CD1c-positive myeloid dendritic cell (primary cell): ENCODE data around the gene SLC25A29.

ENCODE experiments used
- DNase-seq: peaks from one replicate; pipeline ENCODE4 v3.0.0-alpha.2; 2016; ENCODE audit errors: extremely low spot score

SLC25A29 gene

DNA sequence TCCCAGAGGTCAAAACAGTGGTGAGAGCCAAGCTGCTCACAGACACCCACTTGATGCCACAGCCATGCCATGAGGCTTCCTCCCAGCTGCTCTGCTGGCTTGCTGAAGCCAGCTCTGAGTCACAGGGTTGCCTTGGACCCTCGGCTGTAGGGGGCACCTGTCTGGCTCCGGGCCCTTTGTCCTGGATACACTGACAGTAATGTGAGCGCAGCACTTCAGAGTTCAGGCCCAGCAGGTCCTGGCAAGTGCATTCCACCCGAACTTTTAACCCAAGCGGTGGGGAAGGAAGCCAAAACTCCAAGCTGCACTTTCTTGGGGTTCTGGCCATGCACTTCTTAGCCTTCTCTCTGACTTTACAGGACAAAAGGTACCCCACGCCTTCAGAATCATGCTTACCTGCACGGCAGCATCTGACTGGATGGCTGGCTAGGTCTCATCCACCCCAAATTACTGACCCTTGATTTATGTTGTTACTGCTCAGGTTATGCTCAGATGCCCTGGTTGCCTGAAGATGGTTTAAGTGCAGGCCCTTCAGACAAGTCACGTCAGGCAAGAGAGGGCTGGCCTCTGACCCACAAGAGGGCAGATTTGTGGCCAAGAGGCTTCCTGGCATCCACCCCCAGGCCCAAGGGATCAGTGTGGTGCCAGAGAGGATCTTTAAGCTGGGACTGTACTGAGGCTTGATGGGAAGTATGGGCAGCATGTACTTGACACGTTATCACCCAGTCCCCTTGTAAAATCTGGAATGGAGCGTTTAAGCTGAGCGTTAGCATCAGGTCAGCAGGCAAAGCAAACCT lies 24.8 kb downstream of the SLC25A29 start:
- no peak for DNase-seq

- no peak for DNase-seq
Observed at GRCh38 chr14:100279563-100279962, 26.7 kb downstream of the SLC25A29 start.

GRCh38 chr14:100279133-100279532 lies 27.1 kb downstream of the SLC25A29 start:
- DNase-seq = no peak

DNA sequence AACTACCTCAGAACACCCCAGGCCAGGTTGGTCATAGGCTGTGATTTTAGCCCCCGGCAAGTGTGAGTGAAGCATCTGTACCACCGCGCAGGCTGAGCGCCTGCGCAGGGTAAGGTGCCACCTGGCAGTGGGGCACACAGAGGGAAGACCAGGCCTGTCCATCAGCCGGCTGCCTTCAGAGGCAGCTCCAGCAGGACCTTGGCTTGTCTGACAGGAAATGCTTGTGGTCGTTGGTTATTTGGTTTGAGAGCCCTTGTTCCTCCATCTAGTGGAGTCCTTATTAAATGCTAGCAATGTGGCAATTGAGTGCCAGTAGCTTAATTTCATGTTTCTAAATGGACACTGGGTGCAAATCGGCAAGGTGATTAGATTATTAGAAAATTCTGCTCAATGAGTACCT lies 27.5 kb downstream of the SLC25A29 start:
- no peak for DNase-seq

DNA sequence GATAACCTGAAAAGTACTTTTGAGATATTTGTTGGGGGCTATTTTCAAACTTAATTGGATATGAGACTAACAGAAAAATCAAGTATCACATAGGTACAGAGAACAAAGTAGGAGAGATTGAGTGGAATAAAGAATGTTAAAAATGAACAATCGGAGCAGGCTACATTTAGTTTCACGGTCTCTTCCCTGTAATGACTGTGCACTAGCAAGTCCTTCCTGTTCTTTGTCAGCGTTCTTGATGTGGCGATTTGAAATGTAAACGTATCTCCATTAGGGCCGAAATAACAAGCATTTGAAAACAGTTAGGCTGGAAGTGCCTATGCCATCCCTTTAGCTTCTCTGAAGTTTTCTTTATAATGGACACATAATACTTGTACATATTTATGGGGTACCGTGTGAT lies 31.0 kb downstream of the SLC25A29 start:
- DNase-seq = no peak

- no peak for DNase-seq
Observed at GRCh38 chr14:100274250-100274649, 32.0 kb downstream of the SLC25A29 start.

DNA sequence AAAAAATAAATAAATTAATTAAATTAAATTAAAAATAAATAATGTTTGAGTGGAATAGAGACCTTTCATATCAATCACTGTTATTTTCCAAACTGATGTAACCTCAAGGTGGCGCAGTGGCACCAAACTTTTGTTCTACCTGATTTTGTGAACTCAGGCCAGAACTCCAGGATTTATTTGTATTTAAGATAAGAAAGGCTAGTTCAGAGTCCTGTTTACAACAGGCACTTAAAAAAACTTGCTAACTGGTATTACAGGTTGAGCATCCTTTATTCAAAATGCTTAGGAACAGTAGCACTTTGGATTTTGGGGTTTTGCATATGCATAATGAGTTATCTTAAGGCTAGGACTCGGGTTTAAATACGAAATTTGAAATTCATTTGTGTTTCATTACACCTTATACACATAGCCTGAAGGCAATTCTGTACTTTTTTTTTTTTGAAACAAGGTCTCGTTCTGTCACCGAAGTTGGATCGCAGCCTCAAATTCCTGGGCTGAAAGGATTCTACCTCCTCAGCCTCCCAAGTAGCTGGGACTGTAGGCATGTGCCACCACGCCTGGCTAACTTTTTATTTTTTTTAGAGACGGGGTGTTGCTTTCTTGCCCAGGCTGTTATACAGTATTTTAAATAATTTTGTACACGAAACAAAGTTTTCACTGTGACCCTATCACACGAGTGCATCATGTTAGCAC lies 34.9 kb downstream of the SLC25A29 start:
- peak; percentile 18 for DNase-seq

GRCh38 chr14:100268591-100269207 lies 37.5 kb downstream of the SLC25A29 start:
- DNase-seq = no peak

GRCh38 chr14:100267990-100268389 lies 38.3 kb downstream of the SLC25A29 start:
- no peak for DNase-seq

GRCh38 chr14:100263141-100263540 lies 43.1 kb downstream of the SLC25A29 start:
- DNase-seq = no peak

DNA sequence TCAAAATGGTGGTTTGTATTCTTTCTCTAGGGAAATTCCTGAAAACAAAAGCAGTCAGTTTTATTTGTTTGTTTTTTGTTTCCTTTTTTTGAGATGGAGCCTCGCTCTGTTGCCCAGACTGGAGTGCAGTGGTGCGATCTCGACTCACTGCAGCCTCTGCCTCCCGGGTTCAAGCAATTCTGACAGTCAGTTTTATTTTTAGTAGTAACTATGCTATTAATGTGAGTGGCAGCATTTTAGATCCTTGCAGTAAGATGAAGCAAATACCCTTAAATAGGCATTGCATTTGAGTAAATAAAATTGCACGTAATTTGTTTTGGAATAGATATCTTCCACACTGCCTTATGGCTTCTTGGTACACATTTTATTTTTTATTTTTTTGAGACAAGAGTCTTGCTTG lies 43.7 kb downstream of the SLC25A29 start:
- DNase-seq = no peak

DNA sequence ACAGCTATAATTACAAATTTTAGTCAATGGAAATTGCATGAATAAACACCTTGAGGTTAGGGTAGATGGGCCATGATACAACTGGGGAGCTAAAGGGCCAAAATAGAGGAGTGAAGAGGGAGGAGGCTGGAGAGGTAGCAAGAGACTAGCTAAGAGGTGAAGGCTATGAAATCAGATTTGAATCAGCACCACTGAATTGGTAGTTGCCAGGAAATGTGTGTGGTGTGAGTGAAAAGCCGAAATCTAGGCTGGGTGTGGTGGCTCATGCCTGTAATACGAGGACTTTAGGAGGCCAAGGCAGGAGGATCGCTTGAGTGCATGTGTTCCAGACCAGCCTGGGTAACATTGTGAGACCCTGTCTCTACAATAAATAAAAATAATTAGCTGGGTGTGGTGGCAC lies 44.6 kb downstream of the SLC25A29 start:
- no peak for DNase-seq

- no peak for DNase-seq
Observed at GRCh38 chr14:100256339-100256895, 49.8 kb downstream of the SLC25A29 start.

DNA sequence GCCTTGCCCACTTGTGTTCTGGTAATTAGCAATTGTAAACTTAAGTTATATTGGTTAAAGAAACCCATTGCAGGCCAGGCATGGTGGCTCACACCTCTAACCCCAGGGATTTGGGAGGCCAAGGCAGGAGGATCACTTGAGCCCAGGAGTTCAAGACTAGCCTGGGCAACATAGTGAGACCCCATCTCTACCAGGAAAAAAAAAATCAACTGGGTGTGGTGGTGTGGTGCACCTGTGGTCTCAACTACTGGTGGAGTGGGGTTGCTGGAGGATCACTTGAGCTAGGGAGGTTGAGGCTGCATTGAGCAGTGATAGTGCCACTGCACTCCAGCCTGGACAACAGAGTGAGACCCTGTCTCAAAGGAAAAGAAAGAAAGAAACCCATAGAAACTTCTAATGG lies 53.6 kb downstream of the SLC25A29 start:
- no peak for DNase-seq

DNA sequence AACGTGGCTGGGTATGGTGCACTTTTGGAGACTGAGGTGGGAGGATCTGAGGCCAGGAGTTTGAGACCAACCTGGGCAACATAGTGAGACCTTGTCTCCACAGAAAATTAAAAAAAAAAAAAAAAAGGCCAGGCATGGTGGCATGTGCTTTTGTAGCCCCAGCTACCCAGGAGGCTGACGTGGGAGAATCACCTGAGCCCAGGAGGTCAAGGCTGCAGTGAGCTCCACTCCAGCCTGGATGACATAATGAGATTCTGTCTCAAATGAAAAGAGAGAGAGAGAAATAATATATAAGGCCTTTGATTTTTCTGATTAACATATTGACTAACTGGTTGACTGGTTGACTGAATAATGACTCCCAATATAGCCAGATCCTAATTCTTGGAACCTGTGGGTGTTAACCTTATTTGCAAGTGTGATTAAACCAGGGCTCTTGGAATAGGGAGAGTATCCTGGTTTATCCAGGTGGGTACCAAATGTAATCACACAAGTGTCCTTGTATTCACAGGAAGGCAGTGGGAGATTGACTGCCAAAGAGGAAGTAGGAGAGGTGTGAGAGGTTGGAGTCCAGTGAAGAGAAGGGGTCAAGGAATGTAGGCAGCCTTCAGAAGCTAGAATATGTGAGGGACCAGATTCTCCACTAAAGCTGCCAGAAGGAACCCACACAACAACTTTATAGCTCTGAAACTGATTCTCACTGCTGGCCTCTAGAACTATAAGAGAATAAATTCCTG lies 55.3 kb downstream of the SLC25A29 start:
- no peak for DNase-seq

GRCh38 chr14:100246809-100247428 lies 59.3 kb downstream of the SLC25A29 start:
- peak; percentile 65 for DNase-seq

GRCh38 chr14:100243020-100243419 lies 63.2 kb downstream of the SLC25A29 start:
- DNase-seq = no peak

DNA sequence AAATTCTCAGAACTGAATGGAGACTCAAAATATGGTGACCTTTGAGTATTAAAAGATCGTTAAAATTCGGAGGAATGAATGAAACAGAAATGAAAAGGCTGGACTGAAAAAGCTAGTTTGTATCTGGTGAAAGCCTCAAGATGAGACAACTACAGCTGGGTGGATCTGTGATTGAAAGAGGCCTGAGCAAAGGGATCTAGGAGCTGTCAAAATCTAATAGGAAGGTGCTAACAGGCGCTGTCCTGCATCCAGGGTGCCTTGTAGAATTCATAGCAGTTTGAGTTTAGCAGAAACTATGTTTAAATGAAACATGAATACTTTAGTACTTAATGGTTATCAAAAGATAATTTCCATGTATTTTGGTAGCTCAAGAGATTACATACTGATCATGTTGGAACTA lies 65.0 kb downstream of the SLC25A29 start:
- DNase-seq = no peak
